ENCODE measurements around the gene HOXB13. TPM values are rescaled to one million over a fixed set of nuclear protein-coding genes. Genes with fewer than 3 reads are reported as not detected.

HOXB13 gene
- total and polyA plus RNA-seq, 2 of the 4 experiments (the other 2 are of a cell fraction) = not detected

- Histone ChIP-seq H3K4me1 (ENCODE audit: control insufficient read depth, insufficient read depth, low read length) (no peaks in the 10 kb centered on the region), H3K79me1 (ENCODE audit: low read depth in 1 of 2, low read length in 2 of 2) (no peaks in the 10 kb centered on the region), H3K18ac (ENCODE audit: low read depth, low read length) (no peak overlapping the region), H3K4me2 (ENCODE audit: low read depth, low read length) (no peak overlapping the region), H4K91ac (ENCODE audit: insufficient read depth, low read depth, low read length) (no peak overlapping the region), H2AFZ (replicated peaks; ENCODE audit: low read length, poor library complexity) (no peak overlapping the region), H2BK5ac (ENCODE audit: low read depth, low read length, poor library complexity, severe bottlenecking) (no peak overlapping the region), H2AK9ac (replicated peaks; ENCODE audit: low read depth, low read length, poor library complexity) (no peak overlapping the region), H2BK20ac (ENCODE audit: low read depth, low read length) (no peak overlapping the region), H2BK120ac (ENCODE audit: low read depth, low read length) (no peak overlapping the region), H3K27me3 (ENCODE audit: control insufficient read depth, insufficient read depth, low read length) (peaks cover 92% of the 10 kb centered on the region), H3K9ac (ENCODE audit: low read depth, low read length) (no peak overlapping the region), H4K5ac (ENCODE audit: low read depth, low read length) (no peak overlapping the region), H3K9me3 (ENCODE audit: control insufficient read depth, insufficient read depth, low read length) (peaks cover 8% of the 10 kb centered on the region), H3K4me3 (ENCODE audit: insufficient read depth, low read depth, low read length) (no peak overlapping the region), H3K36me3 (ENCODE audit: control insufficient read depth, insufficient read depth, low read length) (no peaks in the 10 kb centered on the region), H2BK15ac (ENCODE audit: low read depth, low read length) (no peak overlapping the region), H3K23ac (ENCODE audit: low read depth, low read length) (no peak overlapping the region), H3K4ac (ENCODE audit: low read depth, low read length) (no peak overlapping the region), H3K27ac (ENCODE audit: insufficient read depth, low read length) (no peak overlapping the region), H3K9me1 (ENCODE audit: insufficient read depth, low read length) (no peaks in the 10 kb centered on the region), H4K20me1 (ENCODE audit: insufficient read depth, low read length) (peaks cover 19% of the 10 kb centered on the region; the same call in 1 of the 2 replicates), H3K56ac (ENCODE audit: extremely low read depth, insufficient read depth, low read length) (no peak overlapping the region), H3K14ac (replicated peaks; ENCODE audit: low read depth, low read length) (no peak overlapping the region), H4K8ac (ENCODE audit: low read depth in 2 of 2, low read length in 2 of 2) (no peak overlapping the region), H2AK5ac (ENCODE audit: low read depth, low read length) (no peak overlapping the region)
- POLR2A ChIA-PET (ENCODE audit: unreplicated experiment) = no interaction called here
- BruUV-seq (replicated peaks) = no TSS peak
- dilution Hi-C loops (cut with HindIII; ENCODE audit: low sequenced_read_pairs, unreplicated experiment) (no loop called here), intact Hi-C loops (cut with micrococcal nuclease) (no loop called here), in situ Hi-C loops (cut with MboI; ENCODE audit: low sequenced_read_pairs) (no loop called here)
- ATAC-seq (ENCODE audit: low read depth) (no peak), DNase-seq (no peak)
- TF ChIP-seq, protein P1, sequence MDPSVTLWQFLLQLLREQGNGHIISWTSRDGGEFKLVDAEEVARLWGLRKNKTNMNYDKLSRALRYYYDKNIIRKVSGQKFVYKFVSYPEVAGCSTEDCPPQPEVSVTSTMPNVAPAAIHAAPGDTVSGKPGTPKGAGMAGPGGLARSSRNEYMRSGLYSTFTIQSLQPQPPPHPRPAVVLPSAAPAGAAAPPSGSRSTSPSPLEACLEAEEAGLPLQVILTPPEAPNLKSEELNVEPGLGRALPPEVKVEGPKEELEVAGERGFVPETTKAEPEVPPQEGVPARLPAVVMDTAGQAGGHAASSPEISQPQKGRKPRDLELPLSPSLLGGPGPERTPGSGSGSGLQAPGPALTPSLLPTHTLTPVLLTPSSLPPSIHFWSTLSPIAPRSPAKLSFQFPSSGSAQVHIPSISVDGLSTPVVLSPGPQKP (IDR thresholded peaks at IDR 0.05; ENCODE audit: borderline replicate concordance, low read depth, low read length) = no peak
- TF ChIP-seq RAD21 (IDR thresholded peaks at IDR 0.05; ENCODE audit: low read length) = no peak
- TF ChIP-seq NFE2L2 (IDR thresholded peaks at IDR 0.05; ENCODE audit: low read depth, low read length) = no peak
- no peak for TF ChIP-seq RCOR1 (IDR thresholded peaks at IDR 0.05; ENCODE audit: insufficient replicate concordance, low read length)
- CTCF ChIA-PET = no interaction called here
- 4% methylated on average over 5 of the region's 21 CpGs; no CpG with 5 or more reads in 1 of the 2 experiments for WGBS, 2 experiments (ENCODE audit: extremely low coverage in 2 of 2, insufficient read length in 1 of 2)
These were observed 18.4 kb upstream of the HOXB13 start for GRCh38 chr17:48746916-48747444.
